HG02943 (cell line): ENCODE data around the gene GNG5.
"Not testable (repeated sequence)": the region's sequence is repeated elsewhere in the genome, so short reads cannot be mapped to it uniquely, and the experiment has no call there.

Experiments used
- ATAC-seq: cut with Tn5 transposase; IDR thresholded peaks from one replicate; pipeline ENCODE4 v1.9.1; 2021; ENCODE audit warnings: mild to moderate bottlenecking, low read depth, moderate library complexity; ENCODE audit not compliant: unreplicated experiment

Gene GNG5

GRCh38 chr1:84506002-84506728, at the start of gene GNG5, which contains the start of gene SPATA1:
Gene GNG5, minus strand, starts transcription at chr1:84506581. Its CDS starts 490 bp downstream, at chr1:84506091.
Gene SPATA1, plus strand, starts transcription at chr1:84506386. Its CDS starts 9,974 bp downstream, at chr1:84516360.
- peak; percentile 83 for ATAC-seq

- no peak for ATAC-seq
Measured at GRCh38 chr1:84550826-84551225, 44.4 kb upstream of the GNG5 start.

GRCh38 chr1:84541679-84542078, 35.3 kb upstream of the GNG5 start:
- no peak for ATAC-seq

GRCh38 chr1:84540759-84541158, 34.4 kb upstream of the GNG5 start:
- ATAC-seq: no peak

GRCh38 chr1:84539972-84540371, 33.6 kb upstream of the GNG5 start:
- ATAC-seq: no peak

GRCh38 chr1:84538599-84538998, 32.2 kb upstream of the GNG5 start:
- no peak for ATAC-seq

- no peak for ATAC-seq
Measured at GRCh38 chr1:84525779-84526178, 19.4 kb upstream of the GNG5 start.

GRCh38 chr1:84524590-84524989, 18.2 kb upstream of the GNG5 start:
- ATAC-seq: no peak

- ATAC-seq: no peak
Measured at GRCh38 chr1:84510668-84511067, 4.3 kb upstream of the GNG5 start.

- no peak for ATAC-seq
Measured at GRCh38 chr1:84510165-84510564, 3.8 kb upstream of the GNG5 start.

GRCh38 chr1:84509029-84509428, 2.6 kb upstream of the GNG5 start:
- ATAC-seq: no peak

- no peak for ATAC-seq
Measured at GRCh38 chr1:84508510-84508909, 2.1 kb upstream of the GNG5 start.

- ATAC-seq: not testable (repeated sequence)
Measured at GRCh38 chr1:84507887-84508286, 1.5 kb upstream of the GNG5 start.

- no peak for ATAC-seq
Measured at GRCh38 chr1:84506729-84507453, 510 bp upstream of the GNG5 start.

- peak; percentile 33 for ATAC-seq
Measured at GRCh38 chr1:84505493-84506001, 834 bp downstream of the GNG5 start.

GRCh38 chr1:84504580-84505492, 1.5 kb downstream of the GNG5 start:
- ATAC-seq: no peak

GRCh38 chr1:84502927-84503326, 3.5 kb downstream of the GNG5 start:
- ATAC-seq: no peak

GRCh38 chr1:84497631-84498275, 8.6 kb downstream of the GNG5 start:
- no peak for ATAC-seq

GRCh38 chr1:84496498-84496897, 9.9 kb downstream of the GNG5 start:
- no peak for ATAC-seq

- ATAC-seq: no peak
Measured at GRCh38 chr1:84493747-84494146, 12.6 kb downstream of the GNG5 start.
